Gastrocnemius medialis (tissue), 4 donors: Measurements from ENCODE around the gene GSTA5. TPM values are rescaled to one million over a fixed set of nuclear protein-coding genes. Genes with fewer than 3 reads are reported as not detected.

ENCODE experiments used
- ATAC-seq, 2 donors: fragments of 150-250 bp; one replicate each; pipeline ENCODE4 v1.9.1; 2016
- DNase-seq, 2 donors: peaks; one replicate each; pipeline ENCODE4 v3.0.0-alpha.2; 2019
- H3K27ac ChIP-seq, 4 donors: fragments of 200-600 bp; sonication (generic); 1 replicate in 1 of 4; 2 replicates in 3 of 4; pipeline ENCODE4 v1.5.1; 2016 to 2018; ENCODE audit warnings: mild to moderate bottlenecking in 2 of 4, moderate library complexity in 1 of 4
- H3K27me3 ChIP-seq, 3 donors: fragments of 200-600 bp; sonication (generic) in 2 of 3; 1 replicate in 1 of 3; 2 replicates in 2 of 3; pipeline versions ENCODE4 v1.5.1 to v1.6.0; 2016 to 2019; ENCODE audit warnings: mild to moderate bottlenecking in 1 of 3, moderate library complexity in 1 of 3
- H3K36me3 ChIP-seq, 2 donors: fragments of 200-600 bp; sonication (generic) in 1 of 2; one replicate each; pipeline ENCODE4 v1.5.1; 2017 to 2018
- H3K4me1 ChIP-seq, 2 donors: fragments of 200-600 bp; sonication (generic) in 1 of 2; one replicate each; pipeline ENCODE4 v1.5.1; 2016 to 2017; ENCODE audit warnings: mild to moderate bottlenecking in 2 of 2
- H3K4me3 ChIP-seq, 4 donors: fragments of 200-600 bp; sonication (generic) in 3 of 4; 1 replicate in 1 of 4; 2 replicates in 3 of 4; pipeline ENCODE4 v1.5.1; 2016 to 2019; ENCODE audit warnings: mild to moderate bottlenecking in 2 of 4
- H3K9me3 ChIP-seq, 3 donors: fragments of 200-600 bp; sonication (generic) in 2 of 3; 1 replicate in 1 of 3; 2 replicates in 2 of 3; pipeline ENCODE4 v1.5.1; 2016 to 2019
- CTCF ChIP-seq, 5 experiments: fragments of 450-650 bp in 3 of 5; fragments of 200-600 bp in 2 of 5; sonication (generic) in 2 of 5; IDR thresholded peaks in 4 of 5; conservative IDR thresholded peaks in 1 of 5; 1 replicate in 4 of 5; 2 replicates in 1 of 5; pipeline ENCODE4 v1.5.1; 2016 to 2019; ENCODE audit warnings: antibody characterized with exemption in 5 of 5, mild to moderate bottlenecking in 3 of 5, moderate library complexity in 3 of 5
- POLR2A ChIP-seq, 2 donors: fragments of 450-650 bp; IDR thresholded peaks; one replicate each; pipeline ENCODE4 v1.6.1; 2017; ENCODE audit warnings: antibody characterized with exemption in 2 of 2, mild to moderate bottlenecking in 2 of 2, moderate library complexity in 2 of 2
- in situ Hi-C, 4 donors: fragments of 200-750 bp; cut with MboI; loops; one replicate each; pipeline versions ENCODE4 v1.15.0 to v1.8.0; 2017; ENCODE audit warnings: low sequenced_read_pairs in 4 of 4
- intact Hi-C: fragments of 100-400 bp; cut with DNase I; formaldehyde crosslinking; loops from one replicate; pipeline ENCODE4 v1.15.1; 2023; ENCODE audit warnings: low total_unique reads
- total RNA-seq, 4 donors: library from RNA; depleted of rRNA; stranded (reverse); fragments of >200 nt; gene quantifications; one replicate each; pipeline versions ENCODE4 v1.1.0 to v1.2.3, GENCODE V29; 2016

The GSTA5 gene
- total RNA-seq, 4 donors from 2014 or later: not detected

DNA sequence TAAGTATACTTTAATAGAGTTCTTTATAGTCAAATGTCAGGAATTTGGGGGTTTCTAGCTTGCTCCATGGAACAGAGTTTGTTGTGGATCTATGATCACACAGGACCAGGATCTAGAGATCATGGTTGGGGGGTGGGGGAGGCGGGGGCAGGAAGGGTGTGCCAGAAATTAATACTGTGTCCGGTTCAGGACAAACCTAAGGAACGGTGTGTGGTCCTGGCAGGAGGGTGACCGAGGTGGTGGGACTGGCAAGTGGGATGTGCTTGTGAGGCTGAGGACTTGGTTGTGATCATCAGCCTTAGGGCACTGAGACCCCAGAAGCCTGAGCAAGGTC lies 41.0 kb upstream of the GSTA5 start:
- Histone ChIP-seq H3K4me1 (peaks cover 0 to 4% of the 10 kb centered on the region in 2 donors), H3K4me3 (peak overlapping the region in 3 of 4 donors; percentile 58 to 64 (median 61)), H3K27ac (no peak overlapping the region), H3K9me3 (no peaks in the 10 kb centered on the region), H3K36me3 (no peaks in the 10 kb centered on the region), H3K27me3 (no peaks in the 10 kb centered on the region)
- in situ Hi-C loops (no loop called here), intact Hi-C loops (no loop called here)
- ATAC-seq: peak in 1 of 2 donors; percentile 13
- TF ChIP-seq POLR2A (IDR thresholded peaks at IDR 0.05) (no peak), CTCF (IDR thresholded peaks at IDR 0.05 in 4 of 5, conservative IDR thresholded peaks at IDR 0.05 in 1 of 5) (no peak)
- DNase-seq: peak in 1 of 2 donors; percentile 10

DNA sequence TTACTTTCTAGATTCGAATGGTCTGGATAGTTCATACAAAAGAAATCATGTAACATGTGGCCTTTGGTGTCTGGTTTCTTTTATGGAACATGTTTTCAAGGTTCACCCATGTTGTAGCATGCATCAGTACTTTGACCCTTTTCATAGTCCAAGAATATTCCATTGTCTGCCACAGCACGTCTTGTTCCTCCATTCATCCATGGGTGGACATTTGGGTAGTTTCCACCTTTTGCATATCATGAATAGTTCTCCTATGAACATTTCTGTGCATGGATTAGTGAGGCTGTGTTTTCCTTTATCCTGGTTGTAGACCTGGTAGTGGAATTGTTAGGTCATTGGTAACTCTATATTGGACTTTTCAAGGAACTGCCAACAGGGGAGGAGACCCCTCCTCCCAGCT lies 37.2 kb upstream of the GSTA5 start:
- DNase-seq: no peak
- Histone ChIP-seq H3K4me1 (peaks cover 0 to 4% of the 10 kb centered on the region in 2 donors), H3K4me3 (no peak overlapping the region), H3K9me3 (no peaks in the 10 kb centered on the region), H3K27me3 (no peaks in the 10 kb centered on the region), H3K36me3 (no peaks in the 10 kb centered on the region), H3K27ac (no peak overlapping the region)
- TF ChIP-seq POLR2A (IDR thresholded peaks at IDR 0.05): no peak
- TF ChIP-seq CTCF (IDR thresholded peaks at IDR 0.05 in 4 of 5, conservative IDR thresholded peaks at IDR 0.05 in 1 of 5): no peak
- intact Hi-C loops: no loop called here
- ATAC-seq: no peak
- in situ Hi-C loops: no loop called here

DNA sequence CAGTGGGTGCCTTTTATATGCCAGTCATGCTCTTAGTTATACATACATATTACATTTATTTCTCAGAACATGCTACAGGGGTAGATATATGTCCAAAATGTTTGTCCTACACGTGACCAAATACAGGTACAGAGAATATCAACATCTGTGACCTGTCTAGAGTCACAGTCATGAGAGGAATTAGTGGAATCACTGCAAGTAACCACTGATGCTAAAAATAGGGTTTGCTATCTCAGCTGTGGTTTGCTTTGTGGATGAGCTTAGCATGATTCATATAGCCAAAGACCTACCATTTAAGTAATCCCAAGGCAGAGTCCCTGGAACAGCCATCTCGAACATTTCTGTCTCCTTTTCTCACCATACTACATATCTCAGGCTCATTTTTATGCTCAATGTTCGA lies 36.6 kb upstream of the GSTA5 start:
- Histone ChIP-seq H3K4me3 (no peak overlapping the region), H3K4me1 (peaks cover 0 to 3% of the 10 kb centered on the region in 2 donors), H3K36me3 (no peaks in the 10 kb centered on the region), H3K9me3 (no peaks in the 10 kb centered on the region), H3K27me3 (no peaks in the 10 kb centered on the region), H3K27ac (no peak overlapping the region)
- TF ChIP-seq CTCF (IDR thresholded peaks at IDR 0.05 in 4 of 5, conservative IDR thresholded peaks at IDR 0.05 in 1 of 5): no peak
- no peak for TF ChIP-seq POLR2A (IDR thresholded peaks at IDR 0.05)
- ATAC-seq: peak in 1 of 2 donors; percentile 46
- intact Hi-C loops (no loop called here), in situ Hi-C loops (no loop called here)
- no peak for DNase-seq

DNA sequence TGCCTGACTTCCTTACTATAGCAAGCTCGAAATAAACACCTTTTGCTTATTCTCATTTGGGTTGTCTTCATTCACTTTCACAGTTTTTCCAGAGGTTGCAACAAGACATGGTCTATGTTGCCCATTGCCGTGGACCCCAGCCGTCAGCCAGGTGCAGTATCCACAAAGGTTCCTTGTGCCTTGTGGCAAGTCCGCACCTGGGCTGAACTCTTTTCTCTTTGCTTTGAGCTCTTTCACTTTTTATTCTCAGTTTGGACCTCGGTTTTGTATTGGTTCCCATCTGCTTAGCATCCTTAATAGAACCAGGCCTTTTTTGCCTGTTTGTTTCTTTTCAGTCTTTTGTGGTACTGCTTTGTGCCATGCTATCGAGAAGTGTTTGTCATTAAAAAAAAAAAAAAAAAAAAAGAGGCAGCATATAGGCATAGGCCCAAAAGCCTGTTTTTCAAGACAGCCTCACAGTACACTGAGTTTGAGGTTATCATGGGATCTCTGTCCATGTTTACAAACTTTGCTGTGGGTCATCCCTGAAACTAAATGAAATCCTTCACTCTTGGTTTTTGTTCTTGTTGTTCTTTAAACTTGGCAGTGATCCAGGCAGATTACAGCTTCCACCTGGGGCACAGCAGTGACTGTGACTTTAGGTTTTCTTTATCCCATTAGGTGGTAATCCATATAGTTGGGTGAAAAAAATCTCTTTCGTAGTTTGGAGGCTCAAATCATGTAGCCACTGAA lies 35.6 kb upstream of the GSTA5 start:
- H3K27ac ChIP-seq: no peak overlapping the region
- no peaks in the 10 kb centered on the region for H3K36me3 ChIP-seq
- no peaks in the 10 kb centered on the region for H3K9me3 ChIP-seq
- intact Hi-C loops (no loop called here), in situ Hi-C loops (no loop called here)
- TF ChIP-seq POLR2A (IDR thresholded peaks at IDR 0.05) (no peak), CTCF (IDR thresholded peaks at IDR 0.05 in 4 of 5, conservative IDR thresholded peaks at IDR 0.05 in 1 of 5) (no peak)
- no peaks in the 10 kb centered on the region for H3K27me3 ChIP-seq
- DNase-seq (no peak), ATAC-seq (no peak)
- H3K4me3 ChIP-seq: no peak overlapping the region
- H3K4me1 ChIP-seq: no peaks in the 10 kb centered on the region

DNA sequence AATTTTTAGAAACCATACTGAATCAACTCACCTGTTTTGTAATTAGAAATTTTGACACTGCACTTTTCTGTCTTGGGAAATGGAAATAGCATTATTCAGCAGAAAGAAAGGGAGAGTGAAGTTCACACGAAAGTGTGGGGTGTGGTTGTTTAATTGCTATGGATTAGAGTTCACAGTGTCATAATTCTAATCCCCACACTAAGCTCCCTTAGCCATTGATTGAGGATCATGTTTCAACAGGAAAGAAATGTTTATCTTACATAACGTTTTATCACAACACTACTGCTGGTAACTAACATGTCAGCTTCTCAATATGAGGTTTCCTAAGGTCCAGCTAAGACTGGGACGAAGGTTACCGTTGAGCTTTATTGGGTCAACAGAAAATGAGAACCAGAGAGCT lies 31.4 kb upstream of the GSTA5 start:
- ATAC-seq: no peak
- Histone ChIP-seq H3K4me1 (no peaks in the 10 kb centered on the region), H3K9me3 (no peaks in the 10 kb centered on the region), H3K4me3 (no peak overlapping the region), H3K36me3 (no peaks in the 10 kb centered on the region), H3K27ac (no peak overlapping the region), H3K27me3 (no peaks in the 10 kb centered on the region)
- no peak for TF ChIP-seq CTCF (IDR thresholded peaks at IDR 0.05 in 4 of 5, conservative IDR thresholded peaks at IDR 0.05 in 1 of 5)
- TF ChIP-seq POLR2A (IDR thresholded peaks at IDR 0.05): no peak
- DNase-seq: no peak
- in situ Hi-C loops (no loop called here), intact Hi-C loops (no loop called here)
